GM19463 (cell line): ENCODE results near the gene RNU4-1.
"Not testable (repeated sequence)": the region's sequence is repeated elsewhere in the genome, so short reads cannot be mapped to it uniquely, and the experiment has no call there.

ENCODE experiments used
- ATAC-seq: cut with Tn5 transposase; IDR thresholded peaks from one replicate; pipeline ENCODE4 v1.9.1; 2021; ENCODE audit warnings: mild to moderate bottlenecking, moderate library complexity; ENCODE audit not compliant: unreplicated experiment

RNU4-1 gene

DNA sequence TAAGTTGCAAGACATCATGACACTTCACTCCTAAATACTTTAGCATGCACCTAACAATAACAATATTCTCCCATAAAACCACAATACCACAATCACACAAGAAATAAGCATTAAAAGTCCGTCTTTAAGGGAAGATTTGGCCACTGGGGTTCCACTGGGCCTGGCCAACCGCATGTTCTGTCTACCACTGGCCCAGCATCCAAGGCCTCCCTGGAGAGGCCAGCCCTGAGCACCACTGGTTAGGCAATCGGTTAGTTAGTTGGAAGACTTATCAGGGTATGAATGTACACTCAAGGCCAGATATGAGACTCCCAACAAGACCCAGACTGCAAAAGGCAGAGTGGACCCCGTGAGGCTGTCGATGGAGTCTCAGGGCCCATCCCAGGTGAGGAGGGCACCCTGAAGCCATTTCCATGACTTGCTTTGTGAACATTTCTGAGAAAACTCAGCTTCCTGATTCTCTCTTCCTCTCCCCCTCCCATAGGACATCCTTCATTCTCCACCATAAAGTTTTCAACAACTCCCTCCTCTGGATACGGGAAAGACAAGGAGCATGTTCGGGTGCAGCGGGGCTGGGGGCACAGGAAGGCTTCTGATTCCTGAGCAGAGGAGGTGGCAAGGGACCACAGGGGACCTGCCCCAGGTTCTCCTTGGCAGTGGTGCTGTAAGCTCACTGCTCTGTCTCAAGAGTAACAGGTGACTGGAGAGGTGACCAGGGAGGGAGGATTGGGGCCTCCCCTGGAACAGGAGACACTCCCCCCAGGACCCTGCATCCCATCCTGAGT lies 33.4 kb downstream of the RNU4-1 start:
- ATAC-seq: no peak

DNA sequence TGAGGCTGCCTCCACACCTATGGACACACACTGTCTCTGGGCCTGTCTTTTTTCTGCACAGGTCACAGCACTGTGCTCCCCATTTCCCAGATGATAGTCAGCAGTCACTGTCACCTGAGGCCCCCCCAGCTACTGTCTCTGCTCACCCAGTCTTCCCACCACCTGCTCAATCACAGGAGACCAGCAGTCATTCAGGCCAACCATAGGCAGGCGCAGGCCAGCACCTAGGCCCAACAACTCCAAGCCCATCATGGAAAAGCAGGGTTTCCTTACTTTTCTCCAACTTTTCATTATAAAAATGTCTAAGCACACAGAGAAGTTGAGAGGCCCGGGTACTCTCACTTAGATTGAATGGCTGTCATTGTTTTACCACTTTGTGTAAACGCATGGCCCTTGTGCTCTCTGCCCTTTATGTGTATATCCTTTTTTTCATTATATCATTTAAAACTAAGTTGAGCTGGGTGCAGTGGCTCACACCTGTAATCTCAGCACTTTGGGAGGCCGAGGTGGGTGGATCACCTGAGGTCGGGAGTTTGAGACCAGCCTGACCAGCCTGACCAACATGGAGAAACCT lies 34.6 kb downstream of the RNU4-1 start:
- no peak for ATAC-seq

DNA sequence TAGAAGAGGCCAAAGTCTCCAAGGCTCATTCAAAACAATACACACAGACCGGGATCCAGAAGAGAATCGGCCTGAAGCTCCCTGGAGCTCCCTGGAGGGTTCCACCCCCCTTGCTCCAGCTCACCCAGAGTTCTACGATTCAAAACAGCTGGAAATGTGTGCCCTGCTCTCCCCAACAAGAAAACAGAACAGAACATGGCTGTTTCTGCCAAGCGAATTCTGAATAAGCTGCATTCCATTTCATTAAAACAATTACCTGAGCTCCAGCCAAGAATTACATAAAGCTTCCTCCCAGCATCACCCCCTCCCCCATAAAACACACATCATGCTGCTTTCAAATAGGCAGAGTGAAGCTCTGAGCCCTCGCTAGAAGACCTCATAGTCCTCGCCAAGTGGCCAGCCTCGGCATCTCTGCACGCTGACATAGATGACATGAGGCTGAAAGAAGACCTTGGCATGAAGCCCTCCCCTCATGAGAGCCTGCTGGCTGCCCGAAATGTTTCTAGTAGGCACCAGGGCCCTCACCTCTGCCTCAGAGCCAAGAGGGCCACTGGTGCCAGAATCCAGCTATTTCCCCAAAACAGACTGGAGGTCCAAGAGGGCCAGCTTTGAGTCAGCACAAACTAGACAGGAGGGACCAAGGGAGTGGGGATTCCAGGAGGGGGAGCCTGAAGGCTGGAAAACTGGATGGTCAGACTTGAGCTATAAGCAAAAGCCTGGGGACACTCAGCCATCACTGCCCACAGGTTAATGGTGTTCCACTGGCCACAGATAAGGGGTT lies 35.8 kb downstream of the RNU4-1 start:
- no peak for ATAC-seq

DNA sequence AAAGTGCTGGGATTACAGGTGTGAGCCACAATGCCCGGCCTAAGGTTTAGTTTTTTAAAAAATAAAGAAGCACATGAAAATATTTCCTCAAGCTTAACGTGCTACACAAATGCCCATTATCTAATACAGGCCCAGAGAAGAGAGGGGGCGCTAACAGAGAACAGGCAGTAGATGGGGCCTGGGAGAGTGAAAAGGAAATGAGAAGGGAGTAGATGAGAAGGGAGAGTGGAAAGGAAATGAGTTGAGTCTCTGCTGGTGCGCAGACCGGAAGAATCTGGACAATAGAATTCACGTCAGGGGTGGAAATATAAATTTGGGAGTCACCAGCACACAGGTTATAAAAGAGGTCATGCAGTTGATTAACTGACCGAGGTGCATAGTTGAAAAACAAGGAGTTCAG lies 38.2 kb downstream of the RNU4-1 start:
- no peak for ATAC-seq

DNA sequence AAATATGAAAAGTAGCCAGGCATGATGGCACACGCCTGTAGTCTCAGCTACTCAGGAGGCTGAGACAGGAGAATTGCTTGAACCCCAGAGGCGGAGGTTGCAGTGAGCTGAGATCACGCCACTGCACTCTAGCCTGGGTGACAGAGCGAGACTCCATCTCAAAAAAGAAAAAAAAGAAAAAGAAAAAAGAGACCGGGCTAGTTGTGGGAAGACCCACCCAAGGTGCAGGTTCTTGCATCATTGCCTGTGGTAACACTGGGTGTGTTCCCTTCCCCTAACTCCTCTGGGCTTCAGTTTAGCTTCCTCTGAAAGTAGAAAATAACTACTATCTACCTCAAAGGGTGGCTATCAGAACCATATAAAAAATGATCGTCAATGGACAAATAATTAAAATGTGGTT lies 39.7 kb downstream of the RNU4-1 start:
- ATAC-seq: not testable (repeated sequence)

DNA sequence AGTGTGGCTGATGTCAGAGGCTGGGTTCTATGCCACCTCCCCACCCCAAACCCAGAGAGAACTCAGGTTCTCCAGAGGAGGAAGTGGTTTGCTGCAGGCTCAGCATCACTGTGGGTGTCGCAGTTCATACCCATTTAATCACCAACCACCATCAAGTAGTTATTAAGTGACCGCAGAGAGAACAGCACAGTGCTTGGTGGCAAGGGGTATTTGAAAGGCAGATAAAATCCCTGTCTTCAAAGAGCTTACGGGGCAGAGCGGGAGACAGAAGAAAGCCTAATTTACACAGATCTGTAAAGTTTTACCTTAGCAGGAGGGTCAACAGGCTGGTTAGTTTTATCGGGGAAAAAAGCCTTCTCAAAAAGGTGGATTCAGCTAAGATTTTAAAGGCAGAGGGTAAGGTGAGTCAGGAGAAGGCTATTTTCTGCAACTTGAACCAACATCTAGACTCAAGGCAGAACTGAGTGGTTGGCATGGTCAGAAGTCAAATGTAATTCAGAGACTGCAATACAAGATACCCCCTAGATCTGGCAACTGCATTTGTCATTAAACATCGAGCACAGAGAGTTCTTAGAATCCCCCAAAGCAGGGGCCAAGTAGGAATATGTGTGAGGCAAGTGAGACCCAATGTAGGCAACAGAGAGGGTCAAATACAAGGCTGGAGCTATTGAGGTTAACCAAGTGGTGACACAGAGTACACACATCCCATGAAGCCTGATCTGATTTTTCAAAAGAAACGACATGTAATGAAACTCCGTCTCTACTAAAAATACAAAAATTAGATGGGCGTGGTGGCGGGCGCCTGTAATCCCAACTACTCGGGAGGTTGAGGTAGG lies 40.7 kb downstream of the RNU4-1 start:
- ATAC-seq: no peak

DNA sequence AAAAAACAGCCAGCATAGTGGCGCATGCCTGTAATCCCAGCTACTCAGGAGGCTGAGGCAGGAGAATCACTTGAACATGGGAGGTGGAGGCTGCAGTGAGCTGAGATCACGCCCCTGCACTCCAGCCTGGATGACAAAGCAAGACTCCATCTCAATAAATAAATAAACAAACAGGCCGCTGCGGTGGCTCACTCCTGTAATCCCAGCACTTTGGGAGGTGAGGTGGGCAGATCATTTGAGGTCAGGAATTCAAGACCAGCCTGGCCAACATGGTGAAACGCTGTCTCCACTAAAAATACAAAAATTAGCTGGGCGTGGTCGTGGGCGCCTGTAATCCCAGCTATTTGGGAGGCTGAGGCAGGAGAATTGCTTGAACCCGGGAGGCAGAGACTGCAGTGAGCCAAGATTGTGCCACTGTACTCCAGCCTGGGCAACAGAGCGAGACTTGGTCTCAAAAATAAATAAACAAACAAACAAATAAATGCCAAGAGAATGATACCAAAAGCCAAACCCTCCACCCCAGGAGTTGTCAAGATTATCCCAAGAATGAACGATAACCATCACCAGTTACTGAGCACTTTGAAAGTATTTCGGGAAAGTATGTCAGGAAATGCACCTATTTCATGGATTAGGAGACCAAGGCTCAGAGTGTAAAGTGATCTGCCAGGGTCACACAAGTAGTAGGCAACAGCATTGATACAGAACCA lies 41.5 kb downstream of the RNU4-1 start:
- not testable (repeated sequence) for ATAC-seq

DNA sequence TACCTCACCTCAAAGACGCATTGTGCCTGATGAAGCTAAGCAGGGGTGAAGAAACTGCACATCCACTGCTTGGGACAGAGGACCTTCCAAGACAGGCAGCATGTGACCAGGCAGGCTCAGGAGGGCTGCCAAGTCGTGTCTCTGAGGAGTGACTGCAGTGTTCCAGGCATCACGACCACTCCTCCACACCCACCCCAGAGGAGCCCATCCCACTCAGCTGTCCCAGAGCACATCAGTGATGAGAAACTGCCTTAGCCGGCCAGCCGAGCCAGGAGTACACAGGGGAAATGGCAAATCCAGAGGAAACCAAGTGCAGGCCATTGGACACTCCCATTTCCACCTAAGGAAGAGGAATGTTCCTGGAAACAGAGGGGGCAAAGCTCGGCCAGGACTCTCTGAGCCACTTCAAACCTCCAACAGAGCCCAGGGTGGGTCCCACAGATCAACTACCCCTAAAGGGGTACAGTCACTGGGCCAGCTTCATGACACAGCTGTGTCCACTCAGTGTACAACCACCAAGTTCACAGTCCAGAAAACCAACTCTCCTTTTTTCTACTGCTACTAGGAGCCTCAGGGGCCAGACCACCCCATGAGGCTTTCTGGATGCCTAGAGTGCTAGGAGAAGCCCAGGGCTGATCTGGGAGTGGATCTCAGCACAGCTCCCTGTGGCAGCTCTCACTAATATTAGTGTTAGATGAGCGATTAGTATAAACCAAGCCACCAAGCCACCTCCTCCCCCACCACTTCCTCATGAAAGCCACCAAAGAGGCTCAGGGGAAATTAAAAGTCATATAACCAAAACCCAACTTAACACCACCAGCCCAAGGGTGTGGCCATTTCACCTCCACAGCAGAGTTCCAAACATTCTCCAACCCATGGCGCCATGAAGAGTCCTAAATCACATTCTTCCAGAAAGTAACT lies 42.9 kb downstream of the RNU4-1 start:
- no peak for ATAC-seq

DNA sequence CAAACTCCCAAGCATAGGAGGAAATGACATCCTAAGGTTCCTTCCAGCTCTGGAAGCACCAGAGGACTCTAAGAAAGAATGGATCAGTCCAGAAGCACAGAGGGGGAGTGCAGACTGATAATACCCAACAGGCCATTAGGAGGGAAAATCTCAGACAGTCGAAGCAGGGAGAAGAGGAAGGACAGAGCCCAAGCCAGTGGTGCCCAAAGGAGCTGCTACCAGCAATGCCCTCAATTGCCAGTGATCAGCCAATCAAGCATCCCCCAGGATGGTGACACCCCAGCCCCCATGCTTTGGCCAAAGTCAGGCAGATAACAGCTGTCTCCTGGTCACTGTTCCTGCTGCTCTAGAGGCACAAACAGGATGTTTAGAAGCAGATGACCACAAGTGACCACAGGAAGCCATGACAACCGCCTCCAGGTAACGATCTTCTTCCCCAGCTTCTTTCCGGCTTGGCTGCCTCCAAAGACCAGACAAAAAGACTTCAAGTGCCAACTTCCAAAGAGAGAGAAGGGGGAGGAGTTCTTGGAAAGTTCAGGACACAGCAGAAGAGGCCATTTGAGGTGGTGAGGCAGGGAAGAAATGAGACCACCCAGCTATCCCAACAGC lies 43.7 kb downstream of the RNU4-1 start:
- ATAC-seq: no peak

DNA sequence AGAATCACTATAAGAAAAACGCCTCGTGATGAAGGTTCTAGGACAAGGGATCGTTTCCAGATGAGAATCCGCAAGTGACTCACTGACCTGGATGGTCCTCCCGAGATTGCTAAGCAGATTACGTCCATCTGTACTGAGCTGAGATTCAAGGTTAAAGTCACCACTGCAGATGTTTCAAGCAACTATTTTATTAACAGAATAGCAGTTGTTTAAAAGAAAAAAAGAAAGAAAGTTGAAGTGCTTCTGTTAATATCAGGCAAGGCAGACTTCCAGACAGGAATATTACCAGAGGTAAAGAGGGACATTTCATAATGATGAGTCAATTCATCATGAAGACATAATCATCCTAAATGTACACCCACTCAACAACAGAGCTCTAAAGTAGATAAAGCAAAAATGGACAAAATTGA lies 45.4 kb downstream of the RNU4-1 start:
- ATAC-seq: no peak

DNA sequence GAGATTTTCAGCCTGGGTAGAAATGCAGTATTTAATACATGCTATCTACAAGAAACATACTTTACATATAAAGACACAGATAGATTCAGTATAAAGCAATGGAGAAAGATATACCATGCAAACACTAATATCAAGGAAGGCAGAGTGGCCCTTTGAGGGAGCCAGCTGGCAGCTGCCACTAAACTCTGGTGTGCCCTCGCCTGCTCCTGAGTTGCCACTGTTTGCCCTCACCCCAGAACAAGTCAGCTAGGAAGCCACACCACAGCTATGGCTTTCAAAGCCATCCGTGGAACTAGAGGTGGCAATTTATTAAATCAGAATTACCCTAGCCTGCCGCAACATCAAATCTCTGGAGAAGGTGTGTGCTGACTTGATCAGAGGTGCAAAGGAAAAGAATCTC lies 45.9 kb downstream of the RNU4-1 start:
- no peak for ATAC-seq

DNA sequence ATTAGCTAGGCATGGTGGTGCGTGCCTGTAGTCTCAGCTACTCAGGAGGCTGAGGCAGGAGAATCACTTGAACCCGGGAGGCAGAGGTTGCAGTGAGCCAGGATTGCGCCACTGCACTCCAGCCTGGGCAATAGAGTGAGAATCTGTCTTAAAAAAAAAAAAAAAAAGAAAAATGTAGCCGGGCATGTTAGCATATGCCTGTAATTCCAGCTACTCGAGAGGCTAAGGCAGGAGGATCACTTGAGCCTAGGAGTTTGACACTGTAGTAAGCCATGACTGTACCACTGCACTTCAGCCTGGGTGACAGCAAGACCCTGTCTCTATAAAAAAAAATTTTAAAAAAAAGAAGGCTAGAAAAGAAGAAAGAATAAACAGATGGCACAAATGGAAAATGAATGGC lies 46.3 kb downstream of the RNU4-1 start:
- not testable (repeated sequence) for ATAC-seq
